ENCODE data around the gene LHX6.

LHX6 gene

GRCh38 chr9:122234022-122234748, 5.4 kb upstream of the LHX6 start:
- DNase-seq, result no peak

- no peak for DNase-seq
Measured at GRCh38 chr9:122232796-122233306, 4.1 kb upstream of the LHX6 start.

GRCh38 chr9:122229485-122229837, 704 bp upstream of the LHX6 start:
- no peak for DNase-seq

- no peak for DNase-seq
Measured at GRCh38 chr9:122228191-122228567, 578 bp downstream of the LHX6 start.

GRCh38 chr9:122227575-122227900, 1.2 kb downstream of the LHX6 start:
- no peak for DNase-seq

GRCh38 chr9:122226758-122227574, 1.8 kb downstream of the LHX6 start:
- DNase-seq, result no peak

- no peak for DNase-seq
Measured at GRCh38 chr9:122226142-122226757, 2.5 kb downstream of the LHX6 start.

- no peak for DNase-seq
Measured at GRCh38 chr9:122225312-122226141, 3.2 kb downstream of the LHX6 start.

- no peak for DNase-seq
Measured at GRCh38 chr9:122223435-122223834, 5.3 kb downstream of the LHX6 start.

GRCh38 chr9:122222791-122223190, 6.0 kb downstream of the LHX6 start:
- no peak for DNase-seq

- DNase-seq, result no peak
Measured at GRCh38 chr9:122221183-122221811, 7.5 kb downstream of the LHX6 start.

GRCh38 chr9:122220673-122221182, 8.0 kb downstream of the LHX6 start:
- DNase-seq, result no peak

- no peak for DNase-seq
Measured at GRCh38 chr9:122219856-122220672, 8.7 kb downstream of the LHX6 start.

- no peak for DNase-seq
Measured at GRCh38 chr9:122218935-122219855, 9.6 kb downstream of the LHX6 start.

GRCh38 chr9:122218071-122218934, 10.5 kb downstream of the LHX6 start:
- DNase-seq, result no peak

- no peak for DNase-seq
Measured at GRCh38 chr9:122217640-122218039, 11.1 kb downstream of the LHX6 start.

GRCh38 chr9:122216798-122217418, 11.8 kb downstream of the LHX6 start:
- DNase-seq, result no peak

GRCh38 chr9:122216138-122216797, 12.5 kb downstream of the LHX6 start:
- DNase-seq, result no peak

Data from effector CD4-positive, alpha-beta T cell (primary cell).